ENCODE measurements around the gene RAB8A. TPM values are rescaled to one million over a fixed set of nuclear protein-coding genes. Genes with fewer than 3 reads are reported as not detected.

Gene RAB8A
- total RNA-seq, 1 donor from 2014 or later = 82.0 TPM

DNA sequence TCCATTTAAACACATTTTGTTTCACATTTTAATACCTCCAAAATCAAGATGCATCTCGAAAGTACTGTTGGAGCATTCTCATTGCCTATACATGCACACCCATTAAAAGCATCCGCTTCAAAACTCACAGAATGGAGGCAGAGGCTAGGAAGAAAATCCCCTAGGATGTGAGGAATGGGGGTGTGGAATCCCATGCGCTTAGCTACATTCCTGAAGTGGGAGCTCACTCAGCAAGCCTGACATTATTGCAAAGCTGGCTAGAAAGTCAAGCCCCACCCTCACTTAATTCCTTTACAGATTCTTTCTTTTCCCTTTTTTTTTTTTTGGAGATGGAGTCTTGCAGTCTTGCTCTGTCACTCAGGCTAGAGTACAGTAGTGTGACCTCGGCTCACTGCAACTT is 68.9 kb downstream of the RAB8A start:
- DNase-seq (ENCODE audit: low read depth) = peak; percentile 31

Other genes starting within 250 kb of the RAB8A start
- gene CYP4F2, start 213.8 kb upstream of the RAB8A start, total RNA-seq = 0.05 and 1.9 TPM in 2 replicates
- gene CYP4F11, start 177.4 kb upstream of the RAB8A start, total RNA-seq = 2.4 and 2.6 TPM in 2 replicates
- gene OR10H4, start 162.9 kb upstream of the RAB8A start, total RNA-seq = not detected in 2 replicates
- 607 and 845 TPM in 2 replicates for gene TPM4, start 35.4 kb upstream of the RAB8A start, total RNA-seq
- 0.05 and 6.3 TPM in 2 replicates for gene HSH2D, start 31.8 kb downstream of the RAB8A start, total RNA-seq
- not detected in 2 replicates for gene CIB3, start 61.6 kb downstream of the RAB8A start, total RNA-seq
- gene FAM32A, start 73.5 kb downstream of the RAB8A start, total RNA-seq = 173 and 192 TPM in 2 replicates
- 53.7 and 144 TPM in 2 replicates for gene AP1M1, start 86.0 kb downstream of the RAB8A start, total RNA-seq
- gene KLF2, start 212.9 kb downstream of the RAB8A start, total RNA-seq = 0.17 and 0.45 TPM in 2 replicates

Data from renal cortical epithelial cell (primary cell).